Osteoblast (primary cell): ENCODE measurements around the gene PMFBP1. TPM values are rescaled to one million over a fixed set of nuclear protein-coding genes. Genes with fewer than 3 reads are reported as not detected.

Experiments used
- DNase-seq: peaks from one replicate; pipeline ENCODE4 v3.0.0; 2011; ENCODE audit warnings: low spot score, mixed read lengths; ENCODE audit not compliant: insufficient read length; ENCODE audit errors: missing footprints
- H2AFZ ChIP-seq: 2 replicates; pipeline ENCODE4 v1.6.0; 2011; ENCODE audit warnings: mild to moderate bottlenecking, low read length
- H3K27ac ChIP-seq: 2 replicates; pipeline ENCODE4 v1.5.1; 2011; ENCODE audit warnings: mild to moderate bottlenecking, low read depth, low read length, moderate library complexity
- H3K27me3 ChIP-seq: 2 replicates; pipeline ENCODE4 v1.6.0; 2012; ENCODE audit warnings: mild to moderate bottlenecking, control low read depth, inconsistent platforms, low read length, moderate library complexity; ENCODE audit not compliant: insufficient read depth
- H3K36me3 ChIP-seq: 2 replicates; pipeline ENCODE4 v1.5.1; 2011; ENCODE audit warnings: mild to moderate bottlenecking, low read length, control low read depth, moderate library complexity; ENCODE audit not compliant: insufficient read depth
- H3K4me1 ChIP-seq: 2 replicates; pipeline ENCODE4 v1.5.1; 2011; ENCODE audit warnings: mild to moderate bottlenecking, low read length, control low read depth, moderate library complexity; ENCODE audit not compliant: insufficient read depth
- H3K4me2 ChIP-seq: 2 replicates; pipeline ENCODE4 v1.6.0; 2011; ENCODE audit warnings: mild to moderate bottlenecking, low read length; ENCODE audit not compliant: insufficient read depth
- H3K4me3 ChIP-seq: fragments of 200-600 bp; sonication (generic); 3 replicates; pipeline ENCODE4 v1.5.1; 2012; ENCODE audit warnings: mild to moderate bottlenecking, low read length, inconsistent platforms; ENCODE audit not compliant: insufficient read depth
- H3K79me2 ChIP-seq: 2 replicates; pipeline ENCODE4 v1.6.0; 2012; ENCODE audit warnings: mild to moderate bottlenecking, low read length, control low read depth, inconsistent platforms; ENCODE audit not compliant: insufficient read depth
- H3K9me3 ChIP-seq: 2 replicates; pipeline ENCODE4 v1.5.1; 2011; ENCODE audit warnings: low read depth, low read length, control low read depth
- H4K20me1 ChIP-seq: 2 replicates; pipeline ENCODE4 v1.6.0; 2012; ENCODE audit warnings: mild to moderate bottlenecking, low read length, control low read depth; ENCODE audit not compliant: insufficient read depth
- CTCF ChIP-seq: IDR thresholded peaks from 2 replicates; pipeline ENCODE4 v1.5.1; 2011; ENCODE audit warnings: mild to moderate bottlenecking, low read depth, low read length, moderate library complexity; ENCODE audit errors: extremely low read depth
- total RNA-seq: library from RNA; depleted of rRNA; stranded (reverse); fragments of >200 nt; gene quantifications from 2 replicates; pipeline ENCODE4 v1.2.3, GENCODE V29; 2012

Gene PMFBP1
- total RNA-seq, 1 donor: under 0.01 TPM

DNA sequence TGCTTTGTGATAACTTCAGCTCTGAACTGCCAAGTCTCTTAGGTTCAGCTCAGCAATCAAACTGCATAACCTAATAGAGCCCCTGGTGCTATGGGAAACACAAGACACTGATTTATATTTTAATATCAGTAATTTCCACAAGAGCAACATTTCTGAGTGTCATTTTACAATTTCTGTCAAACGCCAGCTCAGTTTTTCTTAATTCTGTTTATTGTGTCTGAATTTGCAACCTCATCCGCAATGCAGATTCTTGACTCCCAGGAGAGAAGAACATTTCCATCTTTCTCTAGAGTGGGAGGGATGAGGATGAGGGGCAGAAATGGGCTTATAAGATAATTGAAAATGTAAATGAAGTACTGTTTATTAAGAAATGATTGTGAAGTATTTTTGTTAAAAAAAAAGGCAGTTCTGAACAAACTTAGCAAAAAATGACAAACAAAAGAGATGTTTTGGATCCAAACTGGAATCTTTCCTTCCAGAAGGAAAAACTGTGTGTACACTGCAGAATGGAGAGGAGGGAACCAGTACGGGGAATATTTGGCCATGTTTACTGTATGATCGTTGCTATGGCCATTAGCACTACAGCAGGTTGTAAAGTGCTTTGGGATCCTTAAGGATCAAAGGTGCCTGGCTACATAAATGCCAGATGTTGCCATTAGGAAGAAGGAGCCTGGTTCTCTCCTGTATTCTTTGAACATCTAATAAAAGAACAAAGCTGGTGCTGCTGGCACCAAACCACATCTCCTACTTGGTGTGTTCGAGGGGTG is 7.4 kb upstream of the PMFBP1 start:
- TF ChIP-seq CTCF: no peak
- Histone ChIP-seq H3K4me1 (no peaks in the 10 kb centered on the region), H4K20me1 (no peaks in the 10 kb centered on the region), H2AFZ (no peak overlapping the region), H3K79me2 (no peaks in the 10 kb centered on the region), H3K9me3 (no peaks in the 10 kb centered on the region), H3K27ac (no peak overlapping the region), H3K27me3 (no peaks in the 10 kb centered on the region), H3K4me3 (no peak overlapping the region), H3K36me3 (no peaks in the 10 kb centered on the region), H3K4me2 (no peak overlapping the region)
- no peak for DNase-seq

DNA sequence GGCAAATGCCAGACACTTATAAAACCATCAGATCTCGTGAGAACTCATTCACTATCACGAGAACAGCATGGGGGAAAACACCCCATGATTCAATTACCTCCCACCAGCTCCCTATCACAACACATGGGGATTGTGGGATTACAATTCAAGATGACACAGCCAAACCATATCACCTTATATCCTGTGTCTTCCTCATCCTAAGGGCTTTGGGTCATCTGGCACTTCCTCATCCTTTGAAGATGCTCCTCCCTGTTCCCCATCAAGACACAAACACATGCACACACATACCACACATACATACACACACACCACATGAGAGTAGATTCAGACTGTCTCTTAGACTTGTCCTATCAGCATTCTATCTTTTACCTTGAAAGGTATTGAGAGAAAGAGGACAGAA is 2.8 kb upstream of the PMFBP1 start:
- TF ChIP-seq CTCF: no peak
- H3K4me3 ChIP-seq: no peak overlapping the region
- H3K4me2 ChIP-seq: no peak overlapping the region

DNA sequence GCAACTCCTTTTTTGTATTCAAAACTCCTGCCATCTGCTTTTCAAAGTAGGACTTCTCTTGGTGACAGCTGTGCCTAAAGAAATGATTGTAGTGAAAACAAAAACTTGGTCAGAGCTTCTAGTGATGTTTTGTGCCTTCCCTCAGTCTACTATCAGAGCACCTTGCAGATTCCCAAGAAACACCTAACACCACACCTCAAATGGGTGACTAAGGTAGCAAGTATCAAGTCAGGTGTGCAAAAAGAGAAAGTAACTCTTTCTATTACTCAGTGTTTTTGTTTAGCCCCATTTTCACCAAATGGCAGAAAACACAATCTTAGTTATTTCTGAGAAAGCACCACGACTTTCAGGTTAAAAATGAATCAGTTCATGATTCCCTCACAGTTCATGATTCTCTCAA is 2.0 kb upstream of the PMFBP1 start:
- no peaks in the 10 kb centered on the region for H3K27me3 ChIP-seq
- H3K4me2 ChIP-seq: no peak overlapping the region
- H3K9me3 ChIP-seq: no peaks in the 10 kb centered on the region
- no peaks in the 10 kb centered on the region for H4K20me1 ChIP-seq
- no peaks in the 10 kb centered on the region for H3K36me3 ChIP-seq
- no peaks in the 10 kb centered on the region for H3K4me1 ChIP-seq
- H2AFZ ChIP-seq: no peak overlapping the region
- H3K79me2 ChIP-seq: no peaks in the 10 kb centered on the region
- no peak for TF ChIP-seq CTCF
- DNase-seq: no peak
- H3K27ac ChIP-seq: no peak overlapping the region
- no peak overlapping the region for H3K4me3 ChIP-seq

More for the DNA sequence above, 2.8 kb upstream of the PMFBP1 start:
- Histone ChIP-seq H3K36me3 (no peaks in the 10 kb centered on the region), H3K27ac (no peak overlapping the region), H2AFZ (no peak overlapping the region), H4K20me1 (no peaks in the 10 kb centered on the region), H3K4me1 (no peaks in the 10 kb centered on the region), H3K79me2 (no peaks in the 10 kb centered on the region), H3K27me3 (no peaks in the 10 kb centered on the region), H3K9me3 (no peaks in the 10 kb centered on the region)
- no peak for DNase-seq

DNA sequence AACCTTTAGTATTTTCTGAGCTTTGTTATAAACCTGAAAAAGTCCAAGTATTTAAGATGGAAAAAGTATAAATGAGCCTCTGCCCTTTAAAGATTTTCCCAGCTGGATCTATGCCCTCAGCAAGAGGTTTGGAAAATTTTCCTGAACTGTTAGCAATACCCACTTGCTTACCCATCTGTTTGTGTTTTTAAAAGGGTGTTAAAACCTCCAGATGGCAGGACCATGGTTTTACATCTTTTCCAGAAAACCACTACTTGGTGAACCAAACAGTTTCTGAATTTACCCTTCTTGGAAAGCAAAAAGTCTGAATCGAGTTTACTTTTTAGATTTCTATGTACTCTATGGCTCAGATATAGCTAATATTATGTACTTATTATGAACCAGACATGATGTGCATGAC is 719 bp downstream of the PMFBP1 start:
- Histone ChIP-seq H3K9me3 (no peaks in the 10 kb centered on the region), H3K27me3 (peaks cover 5% of the 10 kb centered on the region), H3K4me1 (no peaks in the 10 kb centered on the region), H3K27ac (no peak overlapping the region), H3K4me3 (no peak overlapping the region), H2AFZ (no peak overlapping the region), H3K4me2 (no peak overlapping the region), H3K36me3 (no peaks in the 10 kb centered on the region), H3K79me2 (no peaks in the 10 kb centered on the region), H4K20me1 (no peaks in the 10 kb centered on the region)
- no peak for DNase-seq
- no peak for TF ChIP-seq CTCF
